Effector memory CD8-positive, alpha-beta T cell (primary cell): Measurements from ENCODE around the gene GPR139.

Source experiments
- ATAC-seq: fragments of 150-1000 bp; cut with Tn5 transposase; replicated peaks from 2 replicates; pipeline ENCODE4 v1.10.0; 2021; ENCODE audit warnings: mild to moderate bottlenecking, moderate library complexity
- DNase-seq, 3 experiments: peaks; one replicate each; pipeline ENCODE4 v3.0.0; 2021
- H3K27ac Mint-ChIP-seq, 2 donors: one replicate each; pipeline ENCODE4 v1.8.0; 2022; ENCODE audit warnings: mild to moderate bottlenecking in 2 of 2, mixed read lengths in 2 of 2, moderate library complexity in 2 of 2
- H3K27me3 Mint-ChIP-seq, 2 donors: one replicate each; pipeline ENCODE4 v1.8.0; 2022; ENCODE audit warnings: mixed read lengths in 2 of 2
- H3K36me3 Mint-ChIP-seq: one replicate; pipeline ENCODE4 v1.8.0; 2022; ENCODE audit warnings: mild to moderate bottlenecking, moderate library complexity, mixed read lengths; ENCODE audit not compliant: insufficient read depth
- H3K4me1 Mint-ChIP-seq, 2 donors: one replicate each; pipeline ENCODE4 v1.8.0; 2022; ENCODE audit warnings: low read depth in 2 of 2, mixed read lengths in 2 of 2
- H3K4me3 Mint-ChIP-seq, 2 donors: one replicate each; pipeline ENCODE4 v1.8.0; 2022; ENCODE audit warnings: mild to moderate bottlenecking in 2 of 2, mixed read lengths in 2 of 2, moderate library complexity in 2 of 2
- H3K9me3 Mint-ChIP-seq, 2 donors: one replicate each; pipeline ENCODE4 v1.8.0; 2022; ENCODE audit warnings: mixed read lengths in 2 of 2

The GPR139 gene

DNA sequence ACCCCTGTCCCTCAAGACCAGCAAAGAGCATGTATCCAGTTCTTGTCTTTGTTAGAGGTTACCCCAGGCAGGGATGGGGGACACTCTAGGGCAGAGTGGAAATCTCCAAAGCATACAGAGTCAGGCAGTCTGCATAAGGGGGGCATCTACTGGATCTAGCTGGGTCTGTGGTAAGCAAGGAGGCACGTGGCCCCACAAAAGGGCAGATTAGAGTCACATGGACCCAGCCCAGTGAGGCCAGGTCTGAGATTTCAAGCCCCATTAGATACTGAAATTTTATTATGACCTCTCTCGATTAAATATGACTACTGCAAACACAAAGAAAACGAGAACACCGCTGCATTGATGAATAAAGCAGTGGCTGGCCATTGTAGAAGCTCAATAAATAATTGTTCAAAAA lies 1.6 kb upstream of the GPR139 start:
- Mint-ChIP-seq H3K27me3 (peaks cover 18 to 38% of the 10 kb centered on the region in 2 donors), H3K4me1 (no peaks in the 10 kb centered on the region), H3K4me3 (no peak overlapping the region), H3K27ac (no peak overlapping the region), H3K36me3 (no peaks in the 10 kb centered on the region), H3K9me3 (peaks cover 0 to 2% of the 10 kb centered on the region in 2 donors)
- no peak for DNase-seq
- no peak for ATAC-seq

DNA sequence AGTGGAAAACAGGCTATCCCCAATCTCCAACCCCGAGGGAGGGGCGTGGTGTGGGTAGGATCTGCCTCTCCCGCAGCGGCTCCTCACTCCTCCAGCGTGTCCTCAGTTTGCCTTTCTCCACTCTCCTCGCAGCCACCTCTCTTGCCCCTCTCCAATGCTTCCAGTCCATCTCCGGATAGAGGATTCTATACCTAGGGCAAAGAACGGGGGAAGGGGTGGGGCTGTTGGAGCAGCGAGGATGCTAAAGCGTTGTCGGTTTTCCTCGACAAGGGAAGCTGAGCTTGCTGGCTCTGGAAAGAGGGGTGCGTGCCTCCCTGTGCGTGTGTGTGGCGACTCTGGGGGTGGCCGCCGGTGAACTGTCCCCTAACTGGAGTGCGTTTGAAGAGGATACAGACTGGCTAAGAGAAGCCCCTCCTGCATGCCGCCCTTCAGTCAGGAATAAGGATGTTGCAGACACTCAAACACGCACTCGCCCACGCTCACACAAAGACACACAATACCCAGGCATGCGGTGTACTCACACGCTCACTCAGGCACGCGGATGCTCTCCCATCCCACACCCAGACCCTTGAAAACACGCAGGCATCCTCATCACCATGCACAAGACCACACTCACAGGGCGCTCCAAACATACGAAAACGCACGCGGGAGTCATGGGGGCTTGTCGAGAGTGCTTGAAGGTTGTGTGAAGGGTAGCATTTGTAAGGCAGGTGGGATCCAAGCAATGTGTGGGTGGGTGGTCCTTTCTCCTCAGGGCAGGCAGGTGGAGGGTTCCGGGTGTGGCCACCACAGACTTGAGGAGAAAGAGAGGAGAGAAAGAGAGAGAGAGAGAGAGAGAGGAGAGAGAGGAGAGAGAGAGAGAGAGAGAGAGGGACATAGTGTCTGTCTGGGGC lies 655 bp upstream of the GPR139 start:
- Mint-ChIP-seq H3K27ac (no peak overlapping the region), H3K9me3 (peaks cover 0 to 2% of the 10 kb centered on the region in 2 donors), H3K27me3 (peaks cover 18 to 38% of the 10 kb centered on the region in 2 donors), H3K36me3 (no peaks in the 10 kb centered on the region), H3K4me3 (no peak overlapping the region), H3K4me1 (no peaks in the 10 kb centered on the region)
- DNase-seq (no peak), ATAC-seq (no peak)

DNA sequence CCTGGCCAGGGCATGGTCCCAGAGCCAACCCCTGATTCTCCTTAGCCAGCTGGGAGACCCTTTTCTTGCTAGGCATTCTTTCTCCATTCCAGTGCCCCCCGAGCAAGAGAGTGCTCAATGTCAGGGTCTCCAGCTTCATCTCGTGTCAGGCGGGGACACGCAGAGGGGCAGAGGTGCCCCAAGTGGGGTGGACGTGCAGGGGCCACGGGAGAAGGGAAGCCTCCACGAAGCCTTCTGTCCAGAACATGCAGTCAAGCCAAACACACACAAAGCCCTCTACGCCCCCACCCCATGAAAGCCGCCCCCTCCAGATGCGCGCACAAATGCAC lies 852 bp downstream of the GPR139 start:
- H3K4me3 Mint-ChIP-seq, result no peak overlapping the region
- no peaks in the 10 kb centered on the region for H3K9me3 Mint-ChIP-seq
- H3K27ac Mint-ChIP-seq, result no peak overlapping the region
- no peaks in the 10 kb centered on the region for H3K36me3 Mint-ChIP-seq
- no peaks in the 10 kb centered on the region for H3K4me1 Mint-ChIP-seq
- no peak for ATAC-seq
- no peak for DNase-seq
- peaks cover 18 to 38% of the 10 kb centered on the region in 2 donors for H3K27me3 Mint-ChIP-seq

DNA sequence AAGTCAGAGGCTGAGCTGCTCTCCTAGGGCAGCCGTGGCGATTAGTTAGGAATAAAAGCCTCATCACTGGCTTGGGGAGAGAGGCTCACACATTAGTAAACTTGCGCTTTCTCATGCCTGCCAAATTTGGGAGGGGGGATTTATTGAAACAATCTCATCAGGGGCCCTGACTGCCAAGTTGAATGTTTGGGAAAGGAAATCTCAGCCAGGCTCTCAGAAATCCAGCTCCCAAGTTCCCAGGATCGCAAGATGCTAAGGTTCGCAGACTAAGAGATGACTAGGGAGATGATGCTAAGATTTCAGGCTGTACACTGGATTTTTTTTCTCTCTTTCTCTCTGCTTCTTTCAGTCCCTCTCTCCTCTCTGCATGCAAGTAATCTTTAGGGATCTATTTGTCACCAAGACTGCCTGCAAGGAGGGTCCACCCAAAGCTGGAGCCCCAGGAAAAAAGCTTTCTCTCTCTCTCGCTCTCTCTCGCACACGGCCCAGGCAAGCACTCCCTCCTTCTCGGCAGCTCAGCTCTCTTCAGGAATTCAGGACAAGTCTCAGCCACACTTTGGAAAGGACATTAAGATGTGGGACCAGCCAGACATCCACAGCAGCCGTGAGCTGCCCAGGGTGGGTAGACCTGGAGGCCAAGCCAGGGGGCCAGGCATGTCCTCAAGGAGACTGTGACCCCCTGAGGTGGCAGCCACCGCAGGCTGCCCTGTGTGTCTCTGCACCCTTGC lies 1.4 kb downstream of the GPR139 start:
- no peak overlapping the region for H3K4me3 Mint-ChIP-seq
- no peak overlapping the region for H3K27ac Mint-ChIP-seq
- DNase-seq, result no peak
- no peaks in the 10 kb centered on the region for H3K9me3 Mint-ChIP-seq
- H3K4me1 Mint-ChIP-seq, result no peaks in the 10 kb centered on the region
- peaks cover 18 to 38% of the 10 kb centered on the region in 2 donors for H3K27me3 Mint-ChIP-seq
- no peak for ATAC-seq
- H3K36me3 Mint-ChIP-seq, result no peaks in the 10 kb centered on the region

DNA sequence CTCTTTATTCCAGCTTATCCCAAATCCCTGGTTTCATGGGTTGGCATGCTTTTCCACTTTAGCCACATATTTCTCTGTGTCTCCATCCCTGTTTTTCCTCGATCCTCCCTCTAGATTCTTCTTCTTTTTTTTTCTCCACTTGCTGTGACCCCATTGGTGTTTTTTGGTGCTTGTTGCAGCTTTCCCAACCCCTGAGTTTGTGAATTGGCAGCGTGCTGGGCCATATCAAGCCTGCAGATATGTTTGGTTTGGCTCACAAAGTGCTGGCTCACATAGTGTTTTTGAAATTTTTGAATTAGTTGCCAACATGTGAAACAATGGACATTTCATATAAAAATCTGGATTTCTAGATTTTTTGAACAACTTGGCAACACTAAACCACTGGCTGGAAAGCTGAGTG lies 8.8 kb downstream of the GPR139 start:
- ATAC-seq (no peak), DNase-seq (no peak)
- peaks cover 11 to 18% of the 10 kb centered on the region in 2 donors for H3K27me3 Mint-ChIP-seq
- H3K9me3 Mint-ChIP-seq, result peaks cover 3 to 23% of the 10 kb centered on the region in 2 donors
- H3K4me3 Mint-ChIP-seq, result no peak overlapping the region
- H3K27ac Mint-ChIP-seq, result no peak overlapping the region
- H3K4me1 Mint-ChIP-seq, result no peaks in the 10 kb centered on the region
- no peaks in the 10 kb centered on the region for H3K36me3 Mint-ChIP-seq

DNA sequence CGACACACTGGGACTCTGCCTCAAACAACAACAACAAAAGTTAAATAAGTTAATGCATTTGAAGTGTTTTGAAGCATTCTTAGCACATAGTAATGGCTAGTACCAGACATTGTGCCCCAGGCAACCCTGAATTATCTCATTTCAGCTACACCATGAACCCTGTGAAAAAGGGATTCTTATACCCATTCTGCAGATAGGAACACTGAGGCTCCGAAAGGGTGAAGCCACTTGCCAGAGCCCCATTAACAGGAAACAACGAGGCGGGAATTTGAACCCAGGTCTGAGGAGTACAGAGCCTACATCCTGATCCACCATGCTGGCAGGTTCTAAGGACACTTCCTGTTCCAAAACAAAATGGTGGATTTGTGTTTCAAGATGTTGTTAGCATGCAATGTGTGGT lies 9.2 kb downstream of the GPR139 start:
- Mint-ChIP-seq H3K9me3 (peaks cover 3 to 26% of the 10 kb centered on the region in 2 donors), H3K27me3 (peaks cover 12 to 22% of the 10 kb centered on the region in 2 donors), H3K4me3 (no peak overlapping the region), H3K4me1 (no peaks in the 10 kb centered on the region), H3K27ac (no peak overlapping the region), H3K36me3 (no peaks in the 10 kb centered on the region)
- ATAC-seq (no peak), DNase-seq (no peak)

DNA sequence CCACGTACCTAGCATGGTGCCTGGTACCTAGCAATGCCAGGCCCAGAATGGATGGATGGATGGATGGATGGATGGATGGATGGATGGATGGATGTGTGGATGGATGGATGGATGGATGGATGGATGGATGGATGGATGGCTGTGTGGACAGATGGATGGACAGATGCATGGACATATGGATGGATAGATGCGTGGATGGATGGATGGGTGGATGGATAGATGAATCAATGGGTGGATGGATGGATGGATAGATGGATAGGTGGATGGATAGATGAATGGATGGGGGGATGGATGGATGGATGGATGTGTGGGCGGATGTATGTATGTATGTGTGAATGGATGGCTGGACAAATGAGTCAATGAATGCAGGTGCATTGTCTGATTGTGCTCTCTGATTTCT lies 12.6 kb downstream of the GPR139 start:
- DNase-seq, result no peak
- no peaks in the 10 kb centered on the region for H3K4me1 Mint-ChIP-seq
- H3K36me3 Mint-ChIP-seq, result no peaks in the 10 kb centered on the region
- H3K9me3 Mint-ChIP-seq, result peaks cover 3 to 33% of the 10 kb centered on the region in 2 donors
- H3K27ac Mint-ChIP-seq, result no peak overlapping the region
- H3K27me3 Mint-ChIP-seq, result peaks cover 12 to 30% of the 10 kb centered on the region in 2 donors
- ATAC-seq, result no peak
- H3K4me3 Mint-ChIP-seq, result no peak overlapping the region

DNA sequence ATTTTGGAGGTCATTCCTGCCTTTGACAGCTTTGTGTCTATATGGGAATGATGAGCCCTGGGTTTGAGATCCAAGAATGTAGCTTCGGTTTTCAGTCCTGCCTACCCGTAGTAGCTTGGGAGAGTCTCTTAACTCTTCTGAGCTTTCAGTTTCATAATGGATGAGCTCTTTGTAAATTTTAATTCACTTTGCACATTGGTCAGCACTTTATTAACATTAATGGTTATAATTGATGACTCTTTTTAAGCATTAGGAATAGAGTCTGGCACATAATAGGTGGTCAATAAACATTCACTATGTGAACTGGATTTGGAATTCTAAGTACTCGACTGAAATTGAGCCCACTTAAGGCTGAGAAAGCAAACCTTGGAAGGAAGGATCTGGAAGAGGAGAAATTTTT lies 17.3 kb downstream of the GPR139 start:
- H3K4me1 Mint-ChIP-seq, result no peaks in the 10 kb centered on the region
- H3K36me3 Mint-ChIP-seq, result no peaks in the 10 kb centered on the region
- ATAC-seq, result no peak
- H3K4me3 Mint-ChIP-seq, result no peak overlapping the region
- peaks cover 12 to 28% of the 10 kb centered on the region in 2 donors for H3K27me3 Mint-ChIP-seq
- no peak for DNase-seq
- H3K27ac Mint-ChIP-seq, result no peak overlapping the region
- peaks cover 3 to 25% of the 10 kb centered on the region in 2 donors for H3K9me3 Mint-ChIP-seq

DNA sequence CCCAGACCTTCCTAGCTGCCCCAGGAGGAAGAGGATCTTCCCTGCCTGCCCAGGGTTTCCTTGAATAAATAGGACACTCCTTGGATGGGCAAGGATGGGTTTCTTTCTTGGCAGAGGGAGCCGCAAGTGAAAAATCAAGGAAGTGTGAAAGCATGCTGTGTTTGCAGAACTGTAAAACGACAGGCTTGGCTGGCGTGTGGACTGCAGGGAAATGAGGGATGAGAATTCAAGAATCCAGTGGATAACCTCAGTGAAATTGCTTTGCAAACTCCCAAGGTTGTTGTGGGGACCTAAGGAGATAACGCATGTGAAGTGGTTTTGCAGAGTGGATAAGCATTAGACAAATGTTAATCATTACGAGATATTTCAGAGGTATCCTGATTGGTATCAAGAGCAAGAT lies 20.4 kb downstream of the GPR139 start:
- no peak for DNase-seq
- no peaks in the 10 kb centered on the region for H3K4me1 Mint-ChIP-seq
- H3K9me3 Mint-ChIP-seq, result peaks cover 0 to 4% of the 10 kb centered on the region in 2 donors
- no peak for ATAC-seq
- H3K4me3 Mint-ChIP-seq, result no peak overlapping the region
- no peaks in the 10 kb centered on the region for H3K36me3 Mint-ChIP-seq
- no peaks in the 10 kb centered on the region for H3K27me3 Mint-ChIP-seq
- H3K27ac Mint-ChIP-seq, result no peak overlapping the region

DNA sequence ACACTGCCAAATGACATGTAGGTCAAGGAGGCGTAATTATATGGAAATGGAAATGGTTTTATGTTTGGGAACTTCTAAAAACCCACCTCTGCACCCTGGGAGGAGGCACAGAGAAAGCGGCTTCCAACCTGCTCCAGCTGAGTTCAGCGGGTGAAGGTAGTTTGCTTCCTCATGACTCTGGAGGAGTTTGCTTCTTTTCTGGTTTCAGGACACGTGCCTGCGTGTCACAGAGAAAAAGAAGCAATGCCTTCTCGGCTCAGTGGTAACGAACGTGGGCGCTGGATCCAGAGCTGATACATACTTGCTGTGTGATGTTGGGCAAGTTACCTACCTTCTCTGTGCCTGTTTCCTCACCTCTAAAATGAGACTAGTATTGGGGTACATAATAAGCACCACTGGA lies 22.1 kb downstream of the GPR139 start:
- Mint-ChIP-seq H3K27me3 (no peaks in the 10 kb centered on the region), H3K27ac (no peak overlapping the region), H3K4me1 (no peaks in the 10 kb centered on the region), H3K4me3 (no peak overlapping the region), H3K9me3 (peaks cover 0 to 5% of the 10 kb centered on the region in 2 donors), H3K36me3 (no peaks in the 10 kb centered on the region)
- no peak for ATAC-seq
- no peak for DNase-seq

DNA sequence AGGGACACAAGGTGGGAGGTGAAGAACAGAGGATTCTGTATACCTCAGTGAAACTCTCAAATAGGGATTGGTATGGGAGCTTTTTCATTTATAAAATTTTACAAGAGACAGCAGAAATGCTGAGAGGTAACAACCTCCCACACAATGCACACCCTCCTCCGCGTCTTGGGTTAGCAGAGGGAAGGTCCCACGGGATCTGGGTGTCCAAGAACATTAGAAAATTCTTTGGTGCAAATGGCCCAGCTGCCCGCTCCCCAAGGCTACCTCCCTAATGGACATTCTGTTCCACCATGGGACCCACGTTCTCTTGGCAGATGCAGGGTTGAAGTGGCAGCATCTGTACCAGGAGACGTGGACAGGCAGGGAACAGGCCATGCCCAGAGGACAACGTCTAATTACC lies 22.5 kb downstream of the GPR139 start:
- peaks cover 0 to 4% of the 10 kb centered on the region in 2 donors for H3K27me3 Mint-ChIP-seq
- H3K4me3 Mint-ChIP-seq, result no peak overlapping the region

DNA sequence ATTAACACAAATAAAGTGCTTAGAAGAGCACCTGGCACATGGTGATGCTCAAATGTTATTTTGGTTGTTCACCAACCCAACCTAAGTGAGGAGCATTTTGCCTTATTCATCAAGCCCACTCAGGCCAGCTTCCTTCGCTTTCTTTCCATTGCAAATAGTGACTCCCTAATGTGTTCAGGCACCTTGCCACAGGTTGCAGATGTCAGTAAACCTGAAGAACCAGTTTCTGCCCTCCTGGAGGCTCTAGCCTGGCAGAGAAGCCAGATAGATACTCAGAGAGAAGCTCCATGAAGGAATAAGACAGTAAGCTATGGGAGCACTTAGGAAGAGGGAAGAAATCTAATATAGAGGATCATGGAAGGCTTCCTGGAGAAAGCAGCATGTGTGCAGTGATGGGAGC lies 23.9 kb downstream of the GPR139 start:
- DNase-seq (no peak), ATAC-seq (no peak)
- H3K4me1 Mint-ChIP-seq, result no peaks in the 10 kb centered on the region
- H3K9me3 Mint-ChIP-seq, result peaks cover 0 to 8% of the 10 kb centered on the region in 2 donors
- no peak overlapping the region for H3K4me3 Mint-ChIP-seq
- H3K27ac Mint-ChIP-seq, result no peak overlapping the region
- no peaks in the 10 kb centered on the region for H3K36me3 Mint-ChIP-seq
- peaks cover 0 to 6% of the 10 kb centered on the region in 2 donors for H3K27me3 Mint-ChIP-seq

More for the DNA sequence above, 22.5 kb downstream of the GPR139 start:
- H3K27ac Mint-ChIP-seq, result no peak overlapping the region
- ATAC-seq, result no peak
- no peak for DNase-seq
- no peaks in the 10 kb centered on the region for H3K4me1 Mint-ChIP-seq
- peaks cover 0 to 8% of the 10 kb centered on the region in 2 donors for H3K9me3 Mint-ChIP-seq
- no peaks in the 10 kb centered on the region for H3K36me3 Mint-ChIP-seq

DNA sequence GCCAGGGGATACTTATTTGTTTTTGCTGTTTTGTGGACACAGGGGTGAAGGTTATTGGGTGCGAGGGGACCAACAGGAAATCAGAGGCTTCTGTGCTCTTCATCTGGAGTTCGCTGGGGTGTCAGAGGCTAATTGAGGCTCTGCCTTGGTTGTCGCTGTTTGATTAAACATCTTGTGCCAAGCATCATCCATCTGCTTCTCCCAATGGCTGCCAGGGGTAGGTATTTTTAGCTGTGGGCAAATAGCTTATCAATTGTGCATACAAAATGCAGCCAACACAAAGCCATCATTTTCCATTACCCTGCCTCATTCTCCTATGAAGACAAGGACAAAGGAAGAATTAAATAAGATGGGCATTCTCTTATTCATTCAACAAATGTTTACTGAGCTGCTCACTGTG lies 27.8 kb downstream of the GPR139 start:
- no peak for DNase-seq
- Mint-ChIP-seq H3K4me3 (no peak overlapping the region), H3K4me1 (no peaks in the 10 kb centered on the region), H3K27me3 (peaks cover 0 to 6% of the 10 kb centered on the region in 2 donors), H3K27ac (no peak overlapping the region), H3K9me3 (peaks cover 0 to 8% of the 10 kb centered on the region in 2 donors), H3K36me3 (no peaks in the 10 kb centered on the region)
- no peak for ATAC-seq

DNA sequence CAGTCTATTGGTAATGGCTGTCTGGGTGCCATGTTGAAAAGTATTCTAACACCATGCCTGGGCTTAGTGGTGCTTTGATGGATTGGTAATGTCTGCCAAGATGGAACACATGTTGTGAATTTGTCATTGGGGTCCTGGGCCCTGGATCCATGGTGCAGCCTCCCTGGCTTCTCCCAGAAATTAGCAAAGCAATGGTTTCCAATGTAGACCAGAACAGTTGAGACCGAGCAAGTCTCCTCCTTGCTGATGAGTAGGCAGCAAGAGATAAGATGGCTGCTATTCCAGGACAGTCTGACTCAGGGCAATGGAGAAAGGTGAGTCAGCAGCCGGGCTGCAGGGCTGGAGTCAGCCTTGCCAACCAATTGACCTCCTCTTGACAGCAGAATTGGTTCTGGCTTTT lies 30.8 kb downstream of the GPR139 start:
- DNase-seq (no peak), ATAC-seq (no peak)
- Mint-ChIP-seq H3K9me3 (peaks cover 0 to 4% of the 10 kb centered on the region in 2 donors), H3K27ac (no peak overlapping the region), H3K27me3 (peaks cover 0 to 12% of the 10 kb centered on the region in 2 donors), H3K4me3 (no peak overlapping the region), H3K4me1 (no peaks in the 10 kb centered on the region), H3K36me3 (no peaks in the 10 kb centered on the region)
